GM21825 (cell line): Measurements from ENCODE around the gene GTPBP1.

ENCODE experiments used
- ATAC-seq: cut with Tn5 transposase; IDR thresholded peaks from one replicate; pipeline ENCODE4 v1.9.1; 2021; ENCODE audit warnings: mild to moderate bottlenecking, moderate library complexity; ENCODE audit not compliant: unreplicated experiment

GTPBP1 gene

GRCh38 chr22:38700789-38701628 is 4.7 kb upstream of the GTPBP1 start, which contains the start of gene JOSD1:
JOSD1 (minus strand) TSS chr22:38700943; CDS start chr22:38699987, 956 bp downstream.
- ATAC-seq = peak; percentile 32

- ATAC-seq = no peak
These were observed 1.0 kb upstream of the GTPBP1 start for GRCh38 chr22:38704654-38705234.

GRCh38 chr22:38706101-38706900 is 557 bp downstream of the GTPBP1 start:
- ATAC-seq = peak; percentile 3

GRCh38 chr22:38706901-38707195 is 1.1 kb downstream of the GTPBP1 start:
- ATAC-seq = no peak

- ATAC-seq = no peak
These were observed 1.6 kb downstream of the GTPBP1 start for GRCh38 chr22:38707346-38707745.

DNA sequence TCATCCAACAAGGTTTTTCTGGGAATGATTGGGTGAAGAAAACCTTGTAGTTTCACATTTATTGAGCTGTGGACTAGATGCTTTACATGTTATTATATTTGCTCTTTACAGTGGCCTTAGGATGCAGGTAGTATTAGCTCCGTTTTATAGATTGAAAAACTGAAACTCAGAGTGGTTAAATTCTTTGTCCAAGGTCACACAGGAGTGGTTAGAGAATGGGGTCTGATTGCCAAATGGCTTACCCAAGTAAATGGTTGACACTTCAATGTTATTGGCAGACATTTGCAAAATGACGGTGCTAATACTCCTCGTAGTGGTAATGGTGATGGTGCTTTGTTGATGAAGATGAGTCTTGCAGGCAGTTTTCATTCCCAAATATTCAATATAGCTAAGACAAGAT is 2.2 kb downstream of the GTPBP1 start:
- ATAC-seq = no peak

DNA sequence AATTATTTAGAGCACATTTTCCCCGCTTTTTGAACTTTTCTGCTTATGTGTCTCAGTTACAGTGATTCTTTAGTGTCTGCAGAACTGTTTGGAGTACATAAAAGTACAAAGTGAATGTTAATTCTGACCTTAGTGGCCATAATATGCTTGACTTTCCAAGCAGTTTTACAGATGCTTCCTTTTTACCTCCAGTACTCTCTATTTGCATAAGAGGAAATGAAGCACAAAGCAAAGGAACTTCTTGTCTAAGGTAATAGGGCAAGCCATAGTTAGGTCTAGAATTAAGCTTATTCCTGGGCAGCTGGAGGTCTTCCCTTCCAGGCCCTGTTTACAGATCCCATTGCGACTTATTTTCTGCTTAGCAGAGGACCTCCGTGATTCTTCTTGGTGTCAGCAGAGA is 3.6 kb downstream of the GTPBP1 start:
- no peak for ATAC-seq

DNA sequence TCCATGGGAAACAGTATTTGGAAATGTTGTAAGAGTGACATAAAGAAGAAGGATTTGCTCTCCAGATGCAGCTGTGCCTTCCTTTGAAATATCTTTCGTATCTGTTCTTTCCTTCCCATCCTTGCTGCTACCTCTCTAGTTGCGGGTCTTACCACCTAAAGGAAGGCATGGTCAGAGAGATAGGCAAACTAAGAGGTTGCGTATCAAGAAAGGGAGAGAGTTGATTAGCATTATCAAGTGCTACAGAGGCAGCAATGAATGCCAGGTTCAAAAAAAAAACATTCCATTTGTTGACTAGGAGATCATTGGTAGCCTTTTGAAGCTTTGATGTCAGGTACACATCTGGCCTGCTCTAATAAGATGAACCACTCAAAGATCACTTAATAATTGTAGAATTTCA is 4.6 kb downstream of the GTPBP1 start:
- no peak for ATAC-seq

DNA sequence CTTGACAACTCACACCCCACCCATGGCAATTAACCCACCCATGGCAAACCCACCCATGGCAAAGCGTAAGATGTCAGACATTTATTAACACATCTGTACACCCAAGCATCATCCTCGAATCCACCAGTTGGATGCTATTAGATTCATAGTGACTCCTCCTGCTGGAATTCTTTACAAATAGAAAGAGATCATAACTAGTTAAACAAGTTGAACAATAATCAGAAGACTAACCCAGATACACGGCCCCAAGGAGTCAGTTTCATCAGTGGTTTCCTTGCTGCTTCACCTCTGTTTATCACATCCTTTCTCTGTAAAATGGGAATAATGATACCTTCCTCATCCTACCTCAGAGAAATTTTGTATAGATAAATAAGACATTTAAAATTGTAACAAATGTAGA is 5.1 kb downstream of the GTPBP1 start:
- ATAC-seq = no peak

- no peak for ATAC-seq
These were observed 6.9 kb downstream of the GTPBP1 start for GRCh38 chr22:38712486-38713207.

DNA sequence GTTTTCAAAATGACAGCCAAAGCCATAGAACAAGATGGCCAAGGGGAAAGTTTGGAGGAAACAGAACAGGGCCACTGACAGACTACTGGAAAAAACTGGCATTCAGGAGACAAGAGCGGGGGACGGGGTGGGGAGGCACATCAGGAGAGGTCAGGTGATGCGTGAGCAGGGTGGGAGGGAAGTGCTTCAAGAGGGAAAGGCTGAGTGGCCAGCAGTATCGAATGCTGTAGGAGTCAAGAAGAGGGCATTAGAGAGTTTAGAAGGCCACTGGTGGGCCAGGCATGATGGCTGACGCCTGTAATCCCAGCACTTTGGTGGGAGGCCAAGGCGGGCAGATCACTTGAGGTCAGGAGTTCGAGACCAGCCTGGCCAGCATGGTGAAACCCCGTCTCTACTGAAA is 8.2 kb downstream of the GTPBP1 start:
- no peak for ATAC-seq

DNA sequence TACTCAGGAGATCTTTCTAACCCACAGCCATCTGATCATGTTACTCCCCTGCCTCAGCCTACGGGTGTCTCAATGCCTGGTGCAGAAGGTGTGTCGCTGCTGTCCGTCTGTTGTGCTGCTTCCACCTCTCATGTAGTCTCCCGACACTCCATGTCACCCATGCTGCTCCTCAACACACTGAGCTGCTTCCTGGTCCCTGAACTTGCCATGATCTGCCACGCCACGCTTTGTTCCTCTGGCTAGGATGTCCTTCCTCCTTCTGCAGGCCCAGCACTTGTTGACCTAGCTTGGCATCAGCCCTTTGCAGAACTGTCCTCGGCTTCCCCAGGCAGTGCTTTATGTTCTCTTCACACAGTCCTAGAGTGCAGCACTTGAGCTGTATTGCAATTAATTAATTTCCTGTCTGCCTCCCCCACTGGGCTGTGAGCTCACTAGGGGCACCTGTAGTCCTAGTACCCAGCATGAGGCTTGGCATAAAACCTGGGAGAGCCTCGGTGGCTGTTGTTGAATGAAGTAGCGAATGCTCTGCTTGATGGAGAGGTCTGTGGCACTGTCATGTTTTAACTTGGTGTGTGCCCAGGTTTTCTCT is 9.5 kb downstream of the GTPBP1 start:
- ATAC-seq = no peak

- ATAC-seq = no peak
These were observed 10.1 kb downstream of the GTPBP1 start for GRCh38 chr22:38715852-38716251.

GRCh38 chr22:38716271-38716670 is 10.5 kb downstream of the GTPBP1 start:
- ATAC-seq = no peak

- no peak for ATAC-seq
These were observed 11.1 kb downstream of the GTPBP1 start for GRCh38 chr22:38716826-38717225.

DNA sequence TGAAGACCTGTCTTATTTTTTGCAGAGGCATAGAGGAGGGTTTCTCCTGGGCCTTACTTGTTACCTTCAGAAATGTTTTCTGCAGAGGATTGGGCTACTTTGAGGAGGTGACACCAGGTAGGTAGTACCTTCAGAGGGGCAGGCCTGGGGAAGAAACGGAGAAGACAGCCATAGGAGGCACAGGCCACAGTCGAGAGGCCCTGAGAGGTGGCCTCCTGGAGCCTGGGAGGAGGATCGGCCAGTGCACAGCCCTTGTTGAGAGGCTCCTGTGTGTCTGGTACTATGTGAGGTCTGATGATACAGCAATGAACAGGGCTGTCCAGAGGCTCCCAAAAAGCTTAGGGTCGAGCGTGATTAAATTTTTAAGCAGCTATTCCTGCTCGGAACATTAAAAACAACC is 11.5 kb downstream of the GTPBP1 start:
- ATAC-seq = no peak

- ATAC-seq = no peak
These were observed 12.7 kb downstream of the GTPBP1 start for GRCh38 chr22:38718414-38718813.

DNA sequence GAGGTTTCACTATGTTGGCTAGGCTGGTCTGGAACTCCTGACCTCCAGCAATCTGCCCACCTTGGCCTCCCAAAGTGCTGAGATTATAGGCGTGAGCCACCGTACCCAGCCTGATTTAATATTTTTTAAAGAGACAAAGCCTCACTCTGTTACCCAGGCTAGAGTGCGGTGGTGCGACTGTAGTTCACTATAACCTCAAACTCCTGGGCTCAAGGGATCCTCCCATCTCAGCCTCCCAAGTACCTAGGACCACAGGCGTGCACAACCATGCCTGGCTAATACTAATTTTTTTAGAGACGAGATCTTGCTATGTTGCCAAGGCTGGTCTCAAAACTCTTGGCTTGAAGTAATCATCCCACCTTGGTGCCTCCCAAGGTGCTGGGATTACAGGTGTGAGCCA is 13.5 kb downstream of the GTPBP1 start:
- ATAC-seq = no peak

DNA sequence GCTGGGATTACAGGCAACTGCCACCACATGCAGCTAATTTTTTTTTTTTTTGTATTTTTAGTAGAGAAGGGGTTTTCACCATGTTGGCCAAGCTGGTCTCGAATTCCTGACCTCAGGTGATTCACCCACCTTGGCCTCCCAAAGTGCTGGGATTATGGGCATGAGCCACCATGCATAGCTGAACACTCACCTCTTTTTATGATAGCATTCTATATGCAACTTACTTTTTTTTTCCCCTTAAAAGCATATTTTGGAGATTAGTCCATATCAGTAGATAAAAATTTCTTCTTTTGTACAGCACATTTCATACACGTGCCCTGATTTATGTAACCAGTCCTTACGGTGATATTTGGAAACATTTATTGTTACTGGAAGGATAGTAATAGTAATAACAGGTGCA is 14.6 kb downstream of the GTPBP1 start:
- no peak for ATAC-seq

DNA sequence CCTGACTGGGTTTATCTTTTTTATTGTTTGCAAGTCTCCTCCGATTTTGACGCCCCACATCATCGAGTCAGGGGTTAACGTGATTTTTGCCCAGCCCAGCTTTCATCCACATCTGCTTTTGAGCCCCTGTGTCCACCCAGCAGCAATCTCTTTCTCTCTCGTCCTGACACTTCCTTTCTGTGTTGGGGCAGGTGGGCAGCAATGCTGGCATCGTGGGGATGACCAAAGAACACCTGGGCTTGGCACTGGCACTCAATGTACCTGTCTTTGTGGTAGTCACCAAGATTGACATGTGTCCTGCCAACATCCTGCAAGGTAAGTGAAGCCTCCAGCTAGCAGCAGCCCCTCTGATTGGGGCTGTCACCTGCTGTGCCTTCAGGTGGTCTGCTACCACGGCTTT is 15.8 kb downstream of the GTPBP1 start:
- no peak for ATAC-seq

DNA sequence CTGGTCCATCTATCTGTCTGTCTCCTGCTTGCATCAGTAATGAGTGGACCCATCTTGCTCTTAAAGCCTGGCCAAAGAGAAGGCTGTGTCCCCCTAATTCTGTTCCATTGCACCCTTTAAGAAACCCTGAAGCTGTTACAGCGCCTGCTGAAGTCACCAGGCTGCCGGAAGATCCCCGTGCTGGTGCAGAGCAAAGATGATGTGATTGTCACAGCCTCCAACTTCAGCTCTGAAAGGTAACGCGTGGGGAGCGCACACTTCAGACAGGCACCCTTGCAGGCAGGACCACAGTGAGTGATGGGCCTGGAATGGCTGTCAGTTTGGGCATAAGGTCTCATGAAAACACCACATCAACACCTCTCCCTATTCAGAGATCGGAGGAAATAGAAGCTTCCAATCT is 18.4 kb downstream of the GTPBP1 start:
- no peak for ATAC-seq
